ENCODE results near the gene GCNT3. TPM values are rescaled to one million over a fixed set of nuclear protein-coding genes. Genes with fewer than 3 reads are reported as not detected.

The GCNT3 gene
- total RNA-seq, 1 donor from 2014 or later, result 0.40 TPM

DNA sequence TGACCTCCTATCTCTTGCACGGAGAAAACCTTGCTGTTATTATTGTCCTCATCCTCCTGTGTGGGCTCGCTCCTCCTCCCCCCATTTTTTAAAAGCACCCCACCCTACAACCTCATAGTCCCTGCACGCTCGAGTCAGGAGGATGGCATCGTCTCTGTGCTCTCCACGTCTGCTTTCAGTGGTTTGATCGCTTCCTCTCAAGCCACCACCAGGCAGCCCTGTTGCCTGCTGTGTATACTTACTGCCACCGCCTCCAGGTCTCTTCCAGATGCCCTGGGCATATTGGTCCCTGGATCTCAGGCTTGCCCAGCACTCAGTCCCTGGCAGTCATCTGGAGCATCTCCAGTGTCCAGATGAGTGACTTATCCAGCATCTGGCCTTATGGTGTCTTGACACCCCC is 42.1 kb upstream of the GCNT3 start:
- Mint-ChIP-seq H3K36me3 (ENCODE audit: unreplicated experiment) (no peaks in the 10 kb centered on the region), H3K4me3 (ENCODE audit: unreplicated experiment) (no peak overlapping the region), H3K9me3 (ENCODE audit: unreplicated experiment) (no peaks in the 10 kb centered on the region), H3K4me1 (ENCODE audit: unreplicated experiment) (no peaks in the 10 kb centered on the region), H3K27ac (ENCODE audit: unreplicated experiment) (no peak overlapping the region), H3K27me3 (ENCODE audit: unreplicated experiment) (peaks cover 16% of the 10 kb centered on the region)
- DNase-seq (ENCODE audit: extremely low spot score, unreplicated experiment), result no peak
- TF ChIP-seq, protein P1, sequence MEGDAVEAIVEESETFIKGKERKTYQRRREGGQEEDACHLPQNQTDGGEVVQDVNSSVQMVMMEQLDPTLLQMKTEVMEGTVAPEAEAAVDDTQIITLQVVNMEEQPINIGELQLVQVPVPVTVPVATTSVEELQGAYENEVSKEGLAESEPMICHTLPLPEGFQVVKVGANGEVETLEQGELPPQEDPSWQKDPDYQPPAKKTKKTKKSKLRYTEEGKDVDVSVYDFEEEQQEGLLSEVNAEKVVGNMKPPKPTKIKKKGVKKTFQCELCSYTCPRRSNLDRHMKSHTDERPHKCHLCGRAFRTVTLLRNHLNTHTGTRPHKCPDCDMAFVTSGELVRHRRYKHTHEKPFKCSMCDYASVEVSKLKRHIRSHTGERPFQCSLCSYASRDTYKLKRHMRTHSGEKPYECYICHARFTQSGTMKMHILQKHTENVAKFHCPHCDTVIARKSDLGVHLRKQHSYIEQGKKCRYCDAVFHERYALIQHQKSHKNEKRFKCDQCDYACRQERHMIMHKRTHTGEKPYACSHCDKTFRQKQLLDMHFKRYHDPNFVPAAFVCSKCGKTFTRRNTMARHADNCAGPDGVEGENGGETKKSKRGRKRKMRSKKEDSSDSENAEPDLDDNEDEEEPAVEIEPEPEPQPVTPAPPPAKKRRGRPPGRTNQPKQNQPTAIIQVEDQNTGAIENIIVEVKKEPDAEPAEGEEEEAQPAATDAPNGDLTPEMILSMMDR (IDR thresholded peaks at IDR 0.05), result no peak

DNA sequence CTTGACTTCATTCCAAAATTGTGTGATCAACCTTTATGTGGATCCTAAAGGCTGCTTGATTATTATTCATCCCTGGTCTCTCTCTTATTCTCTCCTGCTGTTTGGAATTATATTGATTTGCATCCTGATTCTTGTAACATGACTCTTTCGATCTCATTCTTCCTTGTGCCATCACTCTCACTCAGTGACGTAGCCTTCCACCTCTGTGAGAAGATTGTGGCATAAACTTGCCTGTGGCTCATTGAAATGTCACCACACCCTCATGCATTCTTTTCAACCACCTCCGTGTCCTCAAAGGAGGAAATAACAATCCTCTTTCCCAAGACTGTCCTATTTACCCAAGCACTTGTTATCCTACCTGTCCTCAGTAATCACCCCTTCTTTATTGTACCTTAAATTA is 41.3 kb upstream of the GCNT3 start:
- DNase-seq (ENCODE audit: extremely low spot score, unreplicated experiment), result no peak
- peaks cover 20% of the 10 kb centered on the region for H3K27me3 Mint-ChIP-seq (ENCODE audit: unreplicated experiment)
- no peak overlapping the region for H3K27ac Mint-ChIP-seq (ENCODE audit: unreplicated experiment)
- no peaks in the 10 kb centered on the region for H3K36me3 Mint-ChIP-seq (ENCODE audit: unreplicated experiment)
- no peaks in the 10 kb centered on the region for H3K9me3 Mint-ChIP-seq (ENCODE audit: unreplicated experiment)
- H3K4me3 Mint-ChIP-seq (ENCODE audit: unreplicated experiment), result no peak overlapping the region
- no peaks in the 10 kb centered on the region for H3K4me1 Mint-ChIP-seq (ENCODE audit: unreplicated experiment)
- TF ChIP-seq, protein P1 (IDR thresholded peaks at IDR 0.05), result no peak

DNA sequence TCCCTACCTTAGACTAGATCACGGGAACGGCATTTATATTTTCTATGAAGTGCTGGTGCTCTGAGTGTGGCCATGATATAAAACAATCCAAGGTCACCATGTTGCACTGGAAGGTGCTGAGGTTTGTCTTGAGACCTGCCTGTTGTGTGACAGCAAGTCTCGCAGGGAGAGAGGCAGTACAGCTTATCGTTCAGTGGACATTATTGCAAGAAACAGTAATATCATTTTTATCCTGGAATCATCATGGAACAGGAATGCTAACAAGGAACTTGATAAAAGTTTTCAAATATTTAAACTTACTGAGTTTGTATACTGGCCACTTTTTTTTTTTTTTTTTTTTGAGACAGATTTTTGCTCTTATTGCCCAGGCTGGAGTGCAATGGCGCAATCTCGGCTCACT is 40.0 kb upstream of the GCNT3 start:
- Mint-ChIP-seq H3K4me3 (ENCODE audit: unreplicated experiment) (no peak overlapping the region), H3K4me1 (ENCODE audit: unreplicated experiment) (no peaks in the 10 kb centered on the region), H3K36me3 (ENCODE audit: unreplicated experiment) (no peaks in the 10 kb centered on the region), H3K9me3 (ENCODE audit: unreplicated experiment) (no peaks in the 10 kb centered on the region), H3K27ac (ENCODE audit: unreplicated experiment) (no peak overlapping the region), H3K27me3 (ENCODE audit: unreplicated experiment) (peaks cover 24% of the 10 kb centered on the region)
- TF ChIP-seq, protein P1 (IDR thresholded peaks at IDR 0.05), result no peak
- DNase-seq (ENCODE audit: extremely low spot score, unreplicated experiment), result no peak

DNA sequence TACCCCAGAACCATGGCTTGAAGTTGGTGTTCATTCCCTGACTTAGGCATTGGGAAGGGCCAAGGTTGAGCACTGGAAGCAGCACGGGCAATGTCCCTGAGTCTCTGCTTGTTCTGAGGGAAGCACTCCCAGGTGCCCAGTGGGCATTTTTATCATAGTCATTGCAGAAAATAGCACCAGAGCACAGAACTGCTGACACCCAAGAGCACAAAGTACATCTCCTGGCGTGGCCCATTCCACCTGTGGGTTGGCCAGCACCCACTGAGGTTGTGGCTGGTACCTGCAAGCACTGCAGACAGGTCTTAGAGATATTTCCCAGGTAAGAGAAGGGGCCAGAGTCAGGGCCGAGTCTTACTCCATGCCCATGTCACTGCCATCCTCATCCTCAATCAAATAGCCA is 28.5 kb upstream of the GCNT3 start:
- Mint-ChIP-seq H3K36me3 (ENCODE audit: unreplicated experiment) (no peaks in the 10 kb centered on the region), H3K27me3 (ENCODE audit: unreplicated experiment) (peaks cover 44% of the 10 kb centered on the region), H3K4me1 (ENCODE audit: unreplicated experiment) (no peaks in the 10 kb centered on the region), H3K27ac (ENCODE audit: unreplicated experiment) (no peak overlapping the region), H3K9me3 (ENCODE audit: unreplicated experiment) (no peaks in the 10 kb centered on the region), H3K4me3 (ENCODE audit: unreplicated experiment) (no peak overlapping the region)
- no peak for DNase-seq (ENCODE audit: extremely low spot score, unreplicated experiment)
- TF ChIP-seq, protein P1 (IDR thresholded peaks at IDR 0.05), result no peak

DNA sequence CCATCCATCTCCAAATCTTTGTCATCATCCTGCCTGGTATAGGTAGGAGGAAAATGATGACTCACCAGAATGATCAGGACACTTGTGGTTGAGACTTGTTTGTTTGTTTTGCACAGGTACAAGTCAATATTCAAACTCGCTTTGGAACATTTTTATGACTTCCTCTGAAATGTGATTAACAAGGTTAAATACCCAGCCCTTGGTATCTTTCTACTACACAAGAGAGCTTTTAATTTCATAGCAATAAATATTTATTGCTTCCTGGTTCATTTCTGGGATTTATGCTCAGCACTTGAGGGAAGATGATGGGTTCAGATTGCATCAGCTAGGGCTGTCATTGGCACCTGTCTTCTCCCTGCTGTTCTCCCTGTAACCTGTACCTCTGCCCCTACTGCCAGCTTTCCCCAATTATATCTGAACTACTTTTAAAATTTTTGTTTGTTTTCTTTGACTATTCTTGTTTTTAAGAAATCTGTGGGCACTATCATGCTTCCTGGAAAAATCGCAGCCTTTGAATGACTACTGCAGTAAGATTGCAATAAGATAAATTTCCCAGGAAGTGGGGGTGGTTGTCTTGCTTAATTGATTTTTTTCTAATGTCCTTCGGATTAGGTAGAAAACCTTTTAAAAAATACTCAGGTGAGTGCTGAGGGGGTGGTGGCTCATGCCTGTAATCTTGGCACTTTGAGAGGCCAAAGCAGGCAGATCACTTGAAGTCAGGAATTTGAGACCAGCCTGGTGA is 24.3 kb upstream of the GCNT3 start:
- Mint-ChIP-seq H3K27ac (ENCODE audit: unreplicated experiment) (no peak overlapping the region), H3K27me3 (ENCODE audit: unreplicated experiment) (peaks cover 36% of the 10 kb centered on the region), H3K4me3 (ENCODE audit: unreplicated experiment) (no peak overlapping the region), H3K9me3 (ENCODE audit: unreplicated experiment) (no peaks in the 10 kb centered on the region), H3K36me3 (ENCODE audit: unreplicated experiment) (no peaks in the 10 kb centered on the region), H3K4me1 (ENCODE audit: unreplicated experiment) (no peaks in the 10 kb centered on the region)
- TF ChIP-seq, protein P1 (IDR thresholded peaks at IDR 0.05), result no peak
- DNase-seq (ENCODE audit: extremely low spot score, unreplicated experiment), result no peak

Data from osteocyte (in vitro differentiated cells).